Common myeloid progenitor, CD34-positive (primary cell): Measurements from ENCODE around the gene CLPTM1L.
"Not testable (repeated sequence)": the region's sequence is repeated elsewhere in the genome, so short reads cannot be mapped to it uniquely, and the experiment has no call there.

ENCODE experiments used
- CTCF ChIA-PET: fragments of 350-600 bp; sonication (Branson Sonifier 250); formaldehyde crosslinking; loops from one replicate; lab custom pipeline; 2021; ENCODE audit warnings: antibody characterized with exemption; lab: Charles Lee
- POLR2A ChIA-PET: fragments of 350-600 bp; sonication (Branson Sonifier 250); formaldehyde crosslinking; loops from one replicate; lab custom pipeline; 2021; ENCODE audit warnings: antibody characterized with exemption; lab: Charles Lee
- DNase-seq, 3 donors: peaks; one replicate each; pipeline versions ENCODE4 v3.0.0 to v3.0.0-alpha.2; 2013
- H3K27ac ChIP-seq, 2 experiments: 1 replicate in 1 of 2; 2 replicates in 1 of 2; pipeline ENCODE4 v1.7.0; 2013; ENCODE audit warnings: inconsistent platforms in 2 of 2, low read length in 2 of 2, mild to moderate bottlenecking in 2 of 2, low read depth in 1 of 2, moderate library complexity in 1 of 2; ENCODE audit not compliant: severe bottlenecking in 2 of 2, insufficient read depth in 1 of 2, poor library complexity in 1 of 2
- H3K27me3 ChIP-seq, 5 experiments: replicated peaks in 2 of 5; 1 replicate in 3 of 5; 2 replicates in 2 of 5; pipeline versions ENCODE4 v1.6.1 to v1.7.0; 2013; ENCODE audit warnings: low read length in 4 of 5, mild to moderate bottlenecking in 2 of 5, moderate library complexity in 2 of 5, inconsistent platforms in 1 of 5; ENCODE audit not compliant: insufficient read depth in 5 of 5, control insufficient read depth in 4 of 5
- H3K36me3 ChIP-seq, 4 experiments: 1 replicate in 2 of 4; 2 replicates in 2 of 4; pipeline versions ENCODE4 v1.6.1 to v1.7.0; 2013; ENCODE audit warnings: low read length in 3 of 4, control low read depth in 1 of 4, mild to moderate bottlenecking in 1 of 4; ENCODE audit not compliant: control insufficient read depth in 4 of 4, insufficient read depth in 4 of 4
- H3K4me1 ChIP-seq, 4 experiments: 1 replicate in 3 of 4; 2 replicates in 1 of 4; pipeline versions ENCODE4 v1.6.1 to v1.7.1; 2013; ENCODE audit warnings: low read length in 3 of 4, mild to moderate bottlenecking in 3 of 4, control low read depth in 1 of 4, inconsistent platforms in 1 of 4, moderate library complexity in 1 of 4; ENCODE audit not compliant: control insufficient read depth in 4 of 4, insufficient read depth in 4 of 4; ENCODE audit errors: control extremely low read depth in 1 of 4
- H3K4me3 ChIP-seq, 7 experiments: 1 replicate in 4 of 7; 2 replicates in 3 of 7; pipeline versions ENCODE4 v1.5.1 to v1.7.0; 2013; ENCODE audit warnings: mild to moderate bottlenecking in 7 of 7, low read length in 6 of 7, moderate library complexity in 6 of 7, inconsistent platforms in 2 of 7, low read depth in 2 of 7, control low read depth in 1 of 7; ENCODE audit not compliant: insufficient read depth in 4 of 7, control insufficient read depth in 1 of 7; ENCODE audit errors: extremely low read depth in 1 of 7
- H3K9me3 ChIP-seq, 5 experiments: 1 replicate in 4 of 5; 2 replicates in 1 of 5; pipeline versions ENCODE4 v1.6.1 to v1.7.1; 2013; ENCODE audit warnings: low read length in 4 of 5, mild to moderate bottlenecking in 2 of 5, inconsistent platforms in 1 of 5, low read depth in 1 of 5, moderate library complexity in 1 of 5; ENCODE audit not compliant: control insufficient read depth in 4 of 5, insufficient read depth in 2 of 5; ENCODE audit errors: control extremely low read depth in 1 of 5
- WGBS: methylation state at CpG from one replicate; pipeline ENCODE4 v1.1.5; 2013; ENCODE audit not compliant: insufficient coverage; 5-methylcytosine and 5-hydroxymethylcytosine counted together

Gene CLPTM1L

GRCh38 chr5:1339818-1340210 is 5.1 kb downstream of the CLPTM1L start:
- H3K27ac ChIP-seq, POLR2A ChIA-PET, H3K27me3 ChIP-seq, H3K9me3 ChIP-seq, H3K4me3 ChIP-seq, CTCF ChIA-PET: not testable (repeated sequence)
- peak in 1 of 3 donors; percentile 4 for DNase-seq
- WGBS, result 92% methylated on average over 11 of the region's 17 CpGs
- peaks cover 7 to 12% (median 11%) of the 10 kb centered on the region in 4 experiments for H3K4me1 ChIP-seq
- H3K36me3 ChIP-seq, result peaks cover 23 to 77% (median 61%) of the 10 kb centered on the region in 4 experiments

GRCh38 chr5:1339139-1339817 is 5.6 kb downstream of the CLPTM1L start:
- H3K27me3 ChIP-seq, H3K27ac ChIP-seq, CTCF ChIA-PET, H3K4me3 ChIP-seq, DNase-seq, H3K9me3 ChIP-seq, POLR2A ChIA-PET: not testable (repeated sequence)
- Histone ChIP-seq H3K36me3 (peaks cover 25 to 79% (median 64%) of the 10 kb centered on the region in 4 experiments), H3K4me1 (peaks cover 7 to 12% (median 9%) of the 10 kb centered on the region in 4 experiments)
- 87% methylated on average over 14 of the region's 34 CpGs for WGBS

- POLR2A ChIA-PET, result no interaction called here
- Histone ChIP-seq H3K27me3 (no peaks in the 10 kb centered on the region), H3K4me1 (peaks cover under 1 to 5% (median 3%) of the 10 kb centered on the region in 4 experiments), H3K4me3 (no peak overlapping the region), H3K9me3 (no peaks in the 10 kb centered on the region), H3K27ac (no peak overlapping the region), H3K36me3 (peaks cover 25 to 86% (median 70%) of the 10 kb centered on the region in 4 experiments)
- no peak for DNase-seq
- CTCF ChIA-PET, result no interaction called here
- WGBS, result 95% methylated on average over 19 of the region's 22 CpGs
These were observed 6.3 kb downstream of the CLPTM1L start for GRCh38 chr5:1338506-1339070.

- POLR2A ChIA-PET, result no interaction called here
- CTCF ChIA-PET, result no interaction called here
- H3K27ac ChIP-seq, result no peak overlapping the region
- no peak overlapping the region for H3K4me3 ChIP-seq
- 98% methylated on average over 9 of the region's 12 CpGs for WGBS
- no peak for DNase-seq
- H3K36me3 ChIP-seq, result peaks cover 22 to 87% (median 73%) of the 10 kb centered on the region in 4 experiments
- no peaks in the 10 kb centered on the region for H3K9me3 ChIP-seq
- H3K27me3 ChIP-seq, result no peaks in the 10 kb centered on the region
- peaks cover 0 to under 1% (median 0%) of the 10 kb centered on the region in 4 experiments for H3K4me1 ChIP-seq
These were observed 6.8 kb downstream of the CLPTM1L start for GRCh38 chr5:1338196-1338490.

- H3K4me3 ChIP-seq, result no peak overlapping the region
- no peaks in the 10 kb centered on the region for H3K9me3 ChIP-seq
- H3K27ac ChIP-seq, result no peak overlapping the region
- ChIA-PET POLR2A (no interaction called here), CTCF (no interaction called here)
- H3K27me3 ChIP-seq, result no peaks in the 10 kb centered on the region
- H3K4me1 ChIP-seq, result no peaks in the 10 kb centered on the region
- no peak for DNase-seq
- 98% methylated on average over 21 of the region's 22 CpGs for WGBS
- H3K36me3 ChIP-seq, result peaks cover 22 to 88% (median 73%) of the 10 kb centered on the region in 4 experiments
These were observed 7.3 kb downstream of the CLPTM1L start for GRCh38 chr5:1337489-1338195.

GRCh38 chr5:1336749-1337488 is 8.0 kb downstream of the CLPTM1L start:
- H3K4me1 ChIP-seq, result no peaks in the 10 kb centered on the region
- H3K27me3 ChIP-seq, result no peaks in the 10 kb centered on the region
- CTCF ChIA-PET, result no interaction called here
- 97% methylated on average over 18 of the region's 22 CpGs for WGBS
- H3K27ac ChIP-seq, result no peak overlapping the region
- peaks cover 22 to 87% (median 74%) of the 10 kb centered on the region in 4 experiments for H3K36me3 ChIP-seq
- DNase-seq, result no peak
- H3K9me3 ChIP-seq, result no peaks in the 10 kb centered on the region
- no peak overlapping the region for H3K4me3 ChIP-seq
- POLR2A ChIA-PET, result no interaction called here
